Brain microvascular endothelial cell (primary cell): ENCODE measurements around the gene ZNF367.

Source experiments
- DNase-seq: peaks from one replicate; pipeline ENCODE4 v3.0.0-alpha.2; 2020
- H3K27ac ChIP-seq: fragments of 250-450 bp; sonication (Bioruptor Pico); 2 replicates; pipeline ENCODE4 v1.5.1; 2020; ENCODE audit warnings: mild to moderate bottlenecking, moderate library complexity
- H3K27me3 ChIP-seq: fragments of 250-450 bp; sonication (Bioruptor Pico); replicated peaks from 2 replicates; pipeline ENCODE4 v1.5.1; 2020; ENCODE audit warnings: mild to moderate bottlenecking
- H3K36me3 ChIP-seq: fragments of 250-450 bp; sonication (Bioruptor Pico); replicated peaks from 2 replicates; pipeline ENCODE4 v1.5.1; 2020; ENCODE audit warnings: mild to moderate bottlenecking
- H3K4me3 ChIP-seq: 2 replicates; pipeline ENCODE4 v1.5.1; 2011; ENCODE audit warnings: low read depth, mild to moderate bottlenecking, control low read depth, low read length, moderate library complexity
- CTCF ChIP-seq: IDR thresholded peaks from 2 replicates; pipeline ENCODE4 v1.5.1; 2011; ENCODE audit warnings: low read depth, mild to moderate bottlenecking, moderate library complexity, low read length, control low read depth, inconsistent platforms; ENCODE audit errors: missing control alignments
- in situ Hi-C: cut with HindIII; loops from 2 replicates; pipeline ENCODE4 v1.10.0; 2017; ENCODE audit warnings: low sequenced_read_pairs, low pct_ligation_motif_present

Gene ZNF367

DNA sequence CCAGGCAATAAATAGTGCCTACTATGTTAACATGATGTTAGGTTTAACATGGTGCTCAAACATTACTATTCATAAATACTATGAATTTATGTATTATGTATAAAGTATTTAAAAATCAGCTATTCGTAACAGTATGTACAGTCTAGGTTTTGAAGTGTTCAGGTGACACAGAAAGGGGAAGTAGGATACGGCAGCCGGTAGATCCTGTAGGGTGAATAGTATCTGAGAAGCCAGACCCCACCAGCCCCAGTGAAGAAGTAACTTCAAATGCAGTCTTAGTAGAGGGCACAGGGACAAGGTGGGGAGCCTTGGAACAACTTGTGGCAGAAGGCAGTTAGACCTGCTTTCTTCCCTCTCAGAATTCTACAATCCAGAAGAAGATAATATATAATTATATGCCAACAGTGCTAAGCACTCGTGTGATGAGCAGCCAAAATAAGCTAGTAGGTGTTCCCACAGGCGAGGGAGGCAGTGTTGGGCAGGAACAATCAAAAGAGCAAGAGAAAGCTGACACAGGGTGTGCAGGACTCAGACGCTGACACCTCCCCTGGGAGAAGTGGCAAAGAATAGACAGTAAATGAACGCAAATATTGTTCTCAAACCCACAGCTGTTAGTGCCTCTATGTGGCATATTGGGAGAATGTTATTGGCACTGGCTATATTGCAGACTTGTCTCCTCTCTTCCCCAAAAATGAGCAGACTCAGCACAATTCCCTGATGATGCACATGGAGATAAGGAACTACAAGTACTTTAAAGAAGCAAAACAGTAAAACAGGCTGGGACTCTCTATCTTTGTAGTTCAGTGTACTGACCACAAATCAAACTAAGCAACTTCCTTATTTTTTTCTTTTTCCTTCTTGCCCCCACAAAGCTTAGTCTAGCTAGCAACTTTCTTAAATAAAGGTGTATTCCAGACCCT, 4.6 kb downstream of the ZNF367 start:
- in situ Hi-C loops = no loop called here
- DNase-seq = no peak
- H3K36me3 ChIP-seq = no peaks in the 10 kb centered on the region
- H3K27ac ChIP-seq = no peak overlapping the region
- no peak overlapping the region for H3K4me3 ChIP-seq
- H3K27me3 ChIP-seq = no peaks in the 10 kb centered on the region
- no peak for TF ChIP-seq CTCF

DNA sequence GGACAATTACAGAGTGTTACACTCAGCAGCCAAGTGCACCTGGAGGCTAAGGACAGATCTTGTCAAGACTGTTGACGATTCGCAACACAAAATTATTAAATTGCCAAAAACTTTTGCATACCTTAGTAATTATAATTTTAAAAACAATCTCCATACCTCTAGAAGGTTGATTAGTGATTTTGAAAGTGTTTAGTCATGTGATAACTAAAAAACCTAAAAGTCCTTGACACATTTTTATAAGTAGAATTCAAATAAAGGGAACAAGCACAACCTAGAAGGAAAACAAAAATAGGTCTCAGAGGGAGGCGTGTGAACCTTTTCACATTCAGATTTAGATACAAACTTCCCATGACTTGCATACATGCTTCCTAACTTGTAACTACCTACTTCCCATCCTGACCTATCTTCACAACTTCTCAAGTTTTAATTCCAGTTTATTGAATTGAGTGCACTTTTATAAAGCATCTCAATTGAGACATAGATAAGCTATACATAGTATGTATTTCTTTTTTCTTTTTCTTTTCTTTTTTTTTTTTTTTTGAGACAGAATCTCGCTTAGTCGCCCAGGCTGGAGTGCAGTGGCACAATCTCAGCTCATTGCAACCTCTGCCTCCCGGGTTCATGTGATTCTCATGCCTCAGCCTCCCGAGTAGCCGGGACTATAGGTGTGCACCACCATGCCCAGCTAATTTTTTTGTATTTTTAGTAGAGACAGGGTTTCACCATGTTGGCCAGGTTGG, 5.8 kb downstream of the ZNF367 start:
- in situ Hi-C loops = no loop called here
- H3K4me3 ChIP-seq = no peak overlapping the region
- DNase-seq = no peak
- no peak for TF ChIP-seq CTCF
- H3K36me3 ChIP-seq = no peaks in the 10 kb centered on the region
- no peaks in the 10 kb centered on the region for H3K27me3 ChIP-seq
- no peak overlapping the region for H3K27ac ChIP-seq

DNA sequence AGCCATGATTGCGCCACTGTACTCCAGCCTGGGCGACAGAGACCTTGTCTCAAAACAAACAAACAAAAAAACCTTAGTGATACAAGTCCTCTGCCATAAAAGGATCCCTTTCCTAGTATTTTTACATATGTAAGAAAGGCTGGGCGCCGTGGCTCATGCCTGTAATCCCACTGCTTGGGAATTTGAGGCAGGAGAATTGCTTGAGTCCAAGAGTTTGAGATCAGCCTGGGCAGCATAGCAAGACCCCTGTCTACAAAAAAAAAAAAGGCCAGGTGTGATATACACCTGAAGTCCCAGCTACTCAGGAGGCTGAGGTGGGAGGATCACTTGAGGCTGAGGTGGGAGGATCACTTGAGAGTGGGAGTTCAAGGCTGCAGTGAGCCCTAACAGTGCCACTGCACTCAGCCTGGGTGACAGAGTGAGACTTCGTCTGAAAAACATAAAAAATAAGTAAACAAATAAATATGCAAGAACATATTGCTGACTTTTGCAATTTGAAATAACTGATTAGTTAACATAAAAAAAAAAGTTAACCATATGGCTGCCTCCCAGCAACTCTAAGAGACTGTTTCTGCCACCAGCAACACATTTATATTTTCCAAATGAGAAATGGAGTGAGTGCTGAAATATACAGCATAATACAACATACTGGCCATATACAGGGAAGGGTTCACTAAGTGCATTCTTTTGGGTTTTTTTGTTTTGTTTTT, 6.9 kb downstream of the ZNF367 start:
- no peaks in the 10 kb centered on the region for H3K27me3 ChIP-seq
- in situ Hi-C loops = no loop called here
- H3K27ac ChIP-seq = no peak overlapping the region
- TF ChIP-seq CTCF = no peak
- no peak overlapping the region for H3K4me3 ChIP-seq
- DNase-seq = no peak
- no peaks in the 10 kb centered on the region for H3K36me3 ChIP-seq

- DNase-seq = no peak
- H3K4me3 ChIP-seq = no peak overlapping the region
- TF ChIP-seq CTCF = no peak
- H3K36me3 ChIP-seq = no peaks in the 10 kb centered on the region
- H3K27me3 ChIP-seq = no peaks in the 10 kb centered on the region
- no peak overlapping the region for H3K27ac ChIP-seq
- in situ Hi-C loops = no loop called here
Measured at GRCh38 chr9:96408409-96409280, 9.5 kb downstream of the ZNF367 start.
